ENCODE data around the gene CDH8.

- no peak for TF ChIP-seq USF1 (CRISPR knock-in tag; IDR thresholded peaks at IDR 0.05)
- no peak for TF ChIP-seq TEAD4 (CRISPR knock-in tag; IDR thresholded peaks at IDR 0.05)
- TF ChIP-seq CTCF (IDR thresholded peaks at IDR 0.05): no peak
- TF ChIP-seq CREB1 (CRISPR knock-in tag; IDR thresholded peaks at IDR 0.05): no peak
- TF ChIP-seq, protein P1, sequence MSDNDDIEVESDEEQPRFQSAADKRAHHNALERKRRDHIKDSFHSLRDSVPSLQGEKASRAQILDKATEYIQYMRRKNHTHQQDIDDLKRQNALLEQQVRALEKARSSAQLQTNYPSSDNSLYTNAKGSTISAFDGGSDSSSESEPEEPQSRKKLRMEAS (CRISPR knock-in tag; IDR thresholded peaks at IDR 0.05): no peak
- no peak for TF ChIP-seq IRF2 (CRISPR knock-in tag; IDR thresholded peaks at IDR 0.05; ENCODE audit: borderline replicate concordance, low read depth)
- TF ChIP-seq ATF1 (CRISPR knock-in tag; IDR thresholded peaks at IDR 0.05): no peak
- TF ChIP-seq, protein P2, sequence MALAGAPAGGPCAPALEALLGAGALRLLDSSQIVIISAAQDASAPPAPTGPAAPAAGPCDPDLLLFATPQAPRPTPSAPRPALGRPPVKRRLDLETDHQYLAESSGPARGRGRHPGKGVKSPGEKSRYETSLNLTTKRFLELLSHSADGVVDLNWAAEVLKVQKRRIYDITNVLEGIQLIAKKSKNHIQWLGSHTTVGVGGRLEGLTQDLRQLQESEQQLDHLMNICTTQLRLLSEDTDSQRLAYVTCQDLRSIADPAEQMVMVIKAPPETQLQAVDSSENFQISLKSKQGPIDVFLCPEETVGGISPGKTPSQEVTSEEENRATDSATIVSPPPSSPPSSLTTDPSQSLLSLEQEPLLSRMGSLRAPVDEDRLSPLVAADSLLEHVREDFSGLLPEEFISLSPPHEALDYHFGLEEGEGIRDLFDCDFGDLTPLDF (CRISPR knock-in tag; IDR thresholded peaks at IDR 0.05): no peak
Measured at GRCh38 chr16:61681124-61681523, 355.1 kb downstream of the CDH8 start.
